H9 (cell line): ENCODE data around the gene OR52I1. TPM values are rescaled to one million over a fixed set of nuclear protein-coding genes. Genes with fewer than 3 reads are reported as not detected.

Experiments
- DNase-seq: peaks from one replicate; pipeline ENCODE4 v3.0.0-alpha.2; 2017
- H2AFZ ChIP-seq: one replicate; pipeline ENCODE4 v1.6.1; 2013; ENCODE audit warnings: mild to moderate bottlenecking, low read length, control low read depth, moderate library complexity
- H2AK5ac ChIP-seq: 2 replicates; pipeline ENCODE4 v1.6.1; 2013; ENCODE audit warnings: low read length, control low read depth, mixed read lengths; ENCODE audit not compliant: insufficient read length
- H2BK120ac ChIP-seq: one replicate; pipeline ENCODE4 v1.6.1; 2013; ENCODE audit warnings: low read depth, mild to moderate bottlenecking, low read length, control low read depth, inconsistent platforms; ENCODE audit not compliant: poor library complexity, severe bottlenecking
- H2BK12ac ChIP-seq: 2 replicates; pipeline ENCODE4 v1.6.1; 2013; ENCODE audit warnings: low read length, control low read depth, mixed read lengths, low read depth; ENCODE audit not compliant: insufficient read length
- H2BK15ac ChIP-seq: 2 replicates; pipeline ENCODE4 v1.6.1; 2013; ENCODE audit warnings: low read depth, low read length, control low read depth
- H2BK20ac ChIP-seq: one replicate; pipeline ENCODE4 v1.6.1; 2013; ENCODE audit warnings: low read depth, mild to moderate bottlenecking, low read length, control low read depth, inconsistent platforms; ENCODE audit not compliant: poor library complexity, severe bottlenecking
- H2BK5ac ChIP-seq: 2 replicates; pipeline ENCODE4 v1.6.1; 2013; ENCODE audit warnings: low read length, control low read depth, mixed read lengths; ENCODE audit not compliant: insufficient read length
- H3K14ac ChIP-seq: 2 replicates; pipeline ENCODE4 v1.6.1; 2013; ENCODE audit warnings: low read length, control low read depth; ENCODE audit not compliant: insufficient read depth
- H3K18ac ChIP-seq: 2 replicates; pipeline ENCODE4 v1.6.1; 2013; ENCODE audit warnings: low read depth, mild to moderate bottlenecking, mixed read lengths, low read length, control low read depth; ENCODE audit not compliant: insufficient read length
- H3K23ac ChIP-seq: 2 replicates; pipeline ENCODE4 v1.6.1; 2013; ENCODE audit warnings: low read length, control low read depth, mixed read lengths, low read depth; ENCODE audit not compliant: insufficient read length
- H3K23me2 ChIP-seq: 2 replicates; pipeline ENCODE4 v1.6.1; 2013; ENCODE audit warnings: low read depth, mild to moderate bottlenecking, mixed read lengths, low read length, control low read depth; ENCODE audit not compliant: insufficient read length, poor library complexity, severe bottlenecking
- H3K27ac ChIP-seq: 2 replicates; pipeline ENCODE4 v1.5.1; 2013; ENCODE audit warnings: low read length, control low read depth, mixed read lengths, low read depth; ENCODE audit not compliant: insufficient read length
- H3K27me3 ChIP-seq: 2 replicates; pipeline ENCODE4 v1.6.1; 2013; ENCODE audit warnings: low read length, control low read depth, inconsistent platforms; ENCODE audit not compliant: insufficient read depth
- H3K4ac ChIP-seq: 2 replicates; pipeline ENCODE4 v1.6.1; 2013; ENCODE audit warnings: low read depth, mild to moderate bottlenecking, control low read depth, inconsistent platforms, low read length, moderate library complexity
- H3K4me1 ChIP-seq: 2 replicates; pipeline ENCODE4 v1.6.1; 2013; ENCODE audit warnings: low read length, control low read depth, inconsistent platforms; ENCODE audit not compliant: insufficient read depth
- H3K4me2 ChIP-seq: 2 replicates; pipeline ENCODE4 v1.6.1; 2013; ENCODE audit warnings: low read length, control low read depth, mixed read lengths; ENCODE audit not compliant: insufficient read length, insufficient read depth
- H3K56ac ChIP-seq: 2 replicates; pipeline ENCODE4 v1.6.1; 2013; ENCODE audit warnings: low read depth, mild to moderate bottlenecking, mixed read lengths, low read length, control low read depth; ENCODE audit not compliant: insufficient read length
- H3K79me1 ChIP-seq: 2 replicates; pipeline ENCODE4 v1.6.1; 2013; ENCODE audit warnings: low read depth, mild to moderate bottlenecking, moderate library complexity, low read length, control low read depth, inconsistent platforms; ENCODE audit not compliant: insufficient read depth, poor library complexity, severe bottlenecking
- H3K79me2 ChIP-seq: 2 replicates; pipeline ENCODE4 v1.6.1; 2013; ENCODE audit warnings: low read length, control low read depth, inconsistent platforms; ENCODE audit not compliant: insufficient read depth
- H3K9ac ChIP-seq: 2 replicates; pipeline ENCODE4 v1.6.1; 2013; ENCODE audit warnings: low read length, control low read depth, mixed read lengths; ENCODE audit not compliant: insufficient read length; ENCODE audit errors: extremely low read depth
- H3K9me3 ChIP-seq: one replicate; pipeline ENCODE4 v1.6.1; 2013; ENCODE audit warnings: low read depth, low read length, inconsistent platforms; ENCODE audit not compliant: control insufficient read depth
- H3T11ph ChIP-seq: one replicate; pipeline ENCODE4 v1.6.1; 2013; ENCODE audit warnings: mild to moderate bottlenecking, low read length, control low read depth, inconsistent platforms
- H4K20me1 ChIP-seq: one replicate; pipeline ENCODE4 v1.6.1; 2013; ENCODE audit not compliant: control insufficient read depth, insufficient read length, insufficient read depth
- H4K5ac ChIP-seq: 2 replicates; pipeline ENCODE4 v1.6.1; 2013; ENCODE audit warnings: low read depth, mild to moderate bottlenecking, mixed read lengths, low read length, control low read depth; ENCODE audit not compliant: insufficient read length
- H4K8ac ChIP-seq: replicated peaks from 2 replicates; pipeline ENCODE4 v1.6.1; 2013; ENCODE audit warnings: low read length, control low read depth, mixed read lengths, low read depth; ENCODE audit not compliant: insufficient read length
- H4K91ac ChIP-seq: 2 replicates; pipeline ENCODE4 v1.6.1; 2013; ENCODE audit warnings: low read depth, mild to moderate bottlenecking, moderate library complexity, mixed read lengths, low read length, control low read depth; ENCODE audit not compliant: insufficient read length
- H3K27ac Mint-ChIP-seq, 3 experiments: 2 replicates in 2 of 3; 3 replicates in 1 of 3; pipeline ENCODE4 v1.8.0; 2020 to 2021; ENCODE audit warnings: mixed read lengths in 3 of 3, mild to moderate bottlenecking in 1 of 3, moderate library complexity in 1 of 3
- H3K27me3 Mint-ChIP-seq: 2 replicates; pipeline ENCODE4 v1.8.0; 2021; ENCODE audit warnings: low read depth, mild to moderate bottlenecking, moderate library complexity, mixed read lengths
- H3K36me3 Mint-ChIP-seq, 3 experiments: 2 replicates in 2 of 3; 3 replicates in 1 of 3; pipeline ENCODE4 v1.8.0; 2020 to 2021; ENCODE audit warnings: low read depth in 3 of 3, mixed read lengths in 3 of 3; ENCODE audit not compliant: insufficient read depth in 1 of 3
- H3K4me1 Mint-ChIP-seq, 2 experiments: 2 replicates each; pipeline ENCODE4 v1.8.0; 2020; ENCODE audit warnings: mixed read lengths in 2 of 2
- H3K4me3 Mint-ChIP-seq, 2 experiments: 2 replicates in 1 of 2; 3 replicates in 1 of 2; pipeline ENCODE4 v1.8.0; 2020 to 2021; ENCODE audit warnings: mild to moderate bottlenecking in 2 of 2, mixed read lengths in 2 of 2, moderate library complexity in 1 of 2
- H3K9me3 Mint-ChIP-seq, 2 experiments: 2 replicates in 1 of 2; 3 replicates in 1 of 2; pipeline ENCODE4 v1.8.0; 2020; ENCODE audit warnings: mild to moderate bottlenecking in 2 of 2, mixed read lengths in 2 of 2, moderate library complexity in 1 of 2
- whole genome bisulfite sequencing: extraction: QIAGEN DNeasy Blood & Tissue Kit; methylation state at CpG from one replicate; pipeline ENCODE4 v1.1.7; 2013; ENCODE audit warnings: missing lambda C conversion rate, low lambda C conversion rate, mixed read lengths; ENCODE audit not compliant: insufficient read length; ENCODE audit errors: extremely low coverage; 5-methylcytosine and 5-hydroxymethylcytosine counted together
- total RNA-seq: library from RNA; stranded (reverse); gene quantifications from 2 replicates; pipeline ENCODE4 v1.2.1, GENCODE V29; 2021
- TF ChIP-seq, protein P1 (sequence below): fragments of 200-600 bp; sonication (generic); conservative IDR thresholded peaks from 3 replicates; pipeline ENCODE4 v1.8.0; 2021; ENCODE audit warnings: antibody characterized with exemption, mild to moderate bottlenecking

OR52I1 gene
- total RNA-seq, 1 experiment from 2014 or later: not detected

DNA sequence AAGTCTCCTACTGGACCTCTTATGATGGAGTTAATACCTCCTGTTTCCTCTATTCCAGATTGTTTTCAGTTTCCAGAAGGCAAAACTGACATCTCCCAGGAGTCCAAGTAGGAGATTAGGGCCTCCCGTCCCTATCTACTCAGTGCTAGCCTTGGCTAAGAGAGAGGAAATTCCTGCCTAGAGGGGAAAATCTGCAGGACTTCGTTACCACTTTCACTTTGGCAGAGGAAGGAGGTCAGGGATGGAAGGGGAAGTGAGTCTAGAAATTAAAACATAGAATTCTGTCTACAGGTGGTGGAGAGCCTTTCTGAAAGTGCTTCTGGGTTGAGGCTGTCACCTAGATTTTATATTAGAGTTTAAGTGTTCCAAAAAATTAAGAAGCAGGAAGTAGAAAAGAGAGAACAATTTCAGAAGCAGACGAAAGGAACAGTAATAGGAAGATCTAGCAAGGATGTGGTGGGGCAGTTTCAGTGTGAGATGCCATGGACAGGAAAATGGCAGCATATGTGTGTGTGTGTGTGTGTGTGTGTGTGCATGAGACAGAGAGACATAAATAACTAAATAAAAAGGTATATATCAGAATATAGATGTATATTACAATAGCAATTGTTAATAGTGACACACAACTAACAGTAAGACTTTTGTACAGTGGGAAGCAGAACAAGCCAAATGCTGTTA lies 16.6 kb downstream of the OR52I1 start:
- TF ChIP-seq, protein P1, sequence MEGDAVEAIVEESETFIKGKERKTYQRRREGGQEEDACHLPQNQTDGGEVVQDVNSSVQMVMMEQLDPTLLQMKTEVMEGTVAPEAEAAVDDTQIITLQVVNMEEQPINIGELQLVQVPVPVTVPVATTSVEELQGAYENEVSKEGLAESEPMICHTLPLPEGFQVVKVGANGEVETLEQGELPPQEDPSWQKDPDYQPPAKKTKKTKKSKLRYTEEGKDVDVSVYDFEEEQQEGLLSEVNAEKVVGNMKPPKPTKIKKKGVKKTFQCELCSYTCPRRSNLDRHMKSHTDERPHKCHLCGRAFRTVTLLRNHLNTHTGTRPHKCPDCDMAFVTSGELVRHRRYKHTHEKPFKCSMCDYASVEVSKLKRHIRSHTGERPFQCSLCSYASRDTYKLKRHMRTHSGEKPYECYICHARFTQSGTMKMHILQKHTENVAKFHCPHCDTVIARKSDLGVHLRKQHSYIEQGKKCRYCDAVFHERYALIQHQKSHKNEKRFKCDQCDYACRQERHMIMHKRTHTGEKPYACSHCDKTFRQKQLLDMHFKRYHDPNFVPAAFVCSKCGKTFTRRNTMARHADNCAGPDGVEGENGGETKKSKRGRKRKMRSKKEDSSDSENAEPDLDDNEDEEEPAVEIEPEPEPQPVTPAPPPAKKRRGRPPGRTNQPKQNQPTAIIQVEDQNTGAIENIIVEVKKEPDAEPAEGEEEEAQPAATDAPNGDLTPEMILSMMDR: no peak
- no peaks in the 10 kb centered on the region for H3K27me3 ChIP-seq
- no peaks in the 10 kb centered on the region for H3K4me1 ChIP-seq
- H3K56ac ChIP-seq: no peak overlapping the region
- no peak overlapping the region for H2AFZ ChIP-seq
- no peak overlapping the region for H3K9ac ChIP-seq
- no peak overlapping the region for H2AK5ac ChIP-seq
- no peaks in the 10 kb centered on the region for H4K20me1 ChIP-seq
- no peak overlapping the region for H4K91ac ChIP-seq
- no peak for DNase-seq
- H3K27me3 Mint-ChIP-seq: peaks cover 21% of the 10 kb centered on the region
- no CpG with 5 or more reads among the region's 3 CpGs for WGBS
- H3K23ac ChIP-seq: no peak overlapping the region
- H3T11ph ChIP-seq: no peak overlapping the region
- H2BK5ac ChIP-seq: no peak overlapping the region
- no peak overlapping the region for H3K27ac ChIP-seq
- H3K4me1 Mint-ChIP-seq: peaks cover 7 to 9% of the 10 kb centered on the region in 2 experiments
- no peak overlapping the region for H2BK12ac ChIP-seq
- no peak overlapping the region for H4K5ac ChIP-seq
- H3K4ac ChIP-seq: no peak overlapping the region
- no peaks in the 10 kb centered on the region for H3K79me2 ChIP-seq
- H3K9me3 ChIP-seq: no peaks in the 10 kb centered on the region
- no peak overlapping the region for H2BK20ac ChIP-seq
- no peak overlapping the region for H3K27ac Mint-ChIP-seq
- no peaks in the 10 kb centered on the region for H3K23me2 ChIP-seq
- no peaks in the 10 kb centered on the region for H3K36me3 Mint-ChIP-seq
- H3K9me3 Mint-ChIP-seq: no peaks in the 10 kb centered on the region
- H3K79me1 ChIP-seq: no peaks in the 10 kb centered on the region
- H3K4me3 Mint-ChIP-seq: no peak overlapping the region
- no peak overlapping the region for H3K14ac ChIP-seq
- no peak overlapping the region for H4K8ac ChIP-seq
- H2BK120ac ChIP-seq: no peak overlapping the region
- no peak overlapping the region for H2BK15ac ChIP-seq
- H3K18ac ChIP-seq: no peak overlapping the region
- H3K4me2 ChIP-seq: no peak overlapping the region
